Measurements from ENCODE around the gene ARPC4.

The ARPC4 gene

GRCh38 chr3:9828801-9829755, 36.2 kb downstream of the ARPC4 start:
- no peaks in the 10 kb centered on the region for H3K9me3 ChIP-seq
- no peak overlapping the region for H3K4me3 ChIP-seq
- peaks cover 61% of the 10 kb centered on the region for H3K36me3 ChIP-seq
- H3K27ac ChIP-seq = no peak overlapping the region
- no peak overlapping the region for H3K9ac ChIP-seq
- no peak overlapping the region for H3K4me2 ChIP-seq
- no peak for TF ChIP-seq Cebpa-rat (IDR thresholded peaks at IDR 0.05)
- H3K4me1 ChIP-seq = peaks cover 11% of the 10 kb centered on the region
- 0 out of 2 replicates have a peak, but pooled peaks cover 4% of the 10 kb centered on the region for H4K20me1 ChIP-seq
- no peaks in the 10 kb centered on the region for H3K27me3 ChIP-seq

- no peak for TF ChIP-seq Cebpa-rat (IDR thresholded peaks at IDR 0.05)
- Histone ChIP-seq H3K27ac (no peak overlapping the region), H4K20me1 (0 out of 2 replicates have a peak, but pooled peaks cover 4% of the 10 kb centered on the region), H3K27me3 (no peaks in the 10 kb centered on the region), H3K36me3 (peaks cover 83% of the 10 kb centered on the region), H3K4me1 (peaks cover 11% of the 10 kb centered on the region), H3K9ac (no peak overlapping the region), H3K4me2 (no peak overlapping the region), H3K9me3 (no peaks in the 10 kb centered on the region), H3K4me3 (no peak overlapping the region)
Measured at GRCh38 chr3:9831253-9831652, 38.4 kb downstream of the ARPC4 start.

GRCh38 chr3:9833078-9833477, 40.2 kb downstream of the ARPC4 start:
- no peak for TF ChIP-seq Cebpa-rat (IDR thresholded peaks at IDR 0.05)
- Histone ChIP-seq H3K27ac (no peak overlapping the region), H3K36me3 (peaks cover 86% of the 10 kb centered on the region)

GRCh38 chr3:9834520-9835380, 41.9 kb downstream of the ARPC4 start:
- Histone ChIP-seq H3K27ac (no peak overlapping the region), H3K4me2 (no peak overlapping the region), H3K36me3 (peaks cover 89% of the 10 kb centered on the region), H4K20me1 (0 out of 2 replicates have a peak, but pooled peaks cover 4% of the 10 kb centered on the region), H3K9ac (no peak overlapping the region), H3K27me3 (no peaks in the 10 kb centered on the region), H3K4me3 (no peak overlapping the region), H3K4me1 (peaks cover 10% of the 10 kb centered on the region), H3K9me3 (no peaks in the 10 kb centered on the region)
- TF ChIP-seq Cebpa-rat (IDR thresholded peaks at IDR 0.05) = no peak

More at GRCh38 chr3:9833078-9833477, 40.2 kb downstream of the ARPC4 start:
- H4K20me1 ChIP-seq = 0 out of 2 replicates have a peak, but pooled peaks cover 4% of the 10 kb centered on the region
- H3K27me3 ChIP-seq = no peaks in the 10 kb centered on the region
- peaks cover 3% of the 10 kb centered on the region for H3K4me1 ChIP-seq
- H3K9ac ChIP-seq = no peak overlapping the region
- no peak overlapping the region for H3K4me2 ChIP-seq
- no peak overlapping the region for H3K4me3 ChIP-seq
- H3K9me3 ChIP-seq = no peaks in the 10 kb centered on the region

- H3K9ac ChIP-seq = 0 out of 2 replicates have a peak overlapping the region, but pooled peaks have one; percentile 32
- H3K36me3 ChIP-seq = peaks cover 89% of the 10 kb centered on the region
- H3K4me2 ChIP-seq = peak overlapping the region; percentile 24; the same call in 1 of the 2 replicates
- H3K4me1 ChIP-seq = peaks cover 19% of the 10 kb centered on the region
- no peak overlapping the region for H3K4me3 ChIP-seq
- H3K9me3 ChIP-seq = no peaks in the 10 kb centered on the region
- TF ChIP-seq Cebpa-rat (IDR thresholded peaks at IDR 0.05) = no peak
- H4K20me1 ChIP-seq = no peaks in the 10 kb centered on the region
- no peaks in the 10 kb centered on the region for H3K27me3 ChIP-seq
- H3K27ac ChIP-seq = no peak overlapping the region
Measured at GRCh38 chr3:9837701-9838582, 45.1 kb downstream of the ARPC4 start.

- H3K36me3 ChIP-seq = peaks cover 81% of the 10 kb centered on the region
Measured at GRCh38 chr3:9838856-9839255, 46.0 kb downstream of the ARPC4 start.

GRCh38 chr3:9841015-9841414, 48.1 kb downstream of the ARPC4 start:
- Histone ChIP-seq H3K9me3 (no peaks in the 10 kb centered on the region), H3K4me2 (no peak overlapping the region), H4K20me1 (no peaks in the 10 kb centered on the region), H3K36me3 (peaks cover 60% of the 10 kb centered on the region), H3K27me3 (no peaks in the 10 kb centered on the region), H3K4me1 (peaks cover 31% of the 10 kb centered on the region), H3K9ac (no peak overlapping the region), H3K4me3 (no peak overlapping the region), H3K27ac (no peak overlapping the region)
- no peak for TF ChIP-seq Cebpa-rat (IDR thresholded peaks at IDR 0.05)

More at GRCh38 chr3:9838856-9839255, 46.0 kb downstream of the ARPC4 start:
- H3K4me2 ChIP-seq = no peak overlapping the region
- no peaks in the 10 kb centered on the region for H4K20me1 ChIP-seq
- no peaks in the 10 kb centered on the region for H3K27me3 ChIP-seq
- TF ChIP-seq Cebpa-rat (IDR thresholded peaks at IDR 0.05) = no peak
- H3K4me3 ChIP-seq = no peak overlapping the region
- peaks cover 24% of the 10 kb centered on the region for H3K4me1 ChIP-seq
- no peaks in the 10 kb centered on the region for H3K9me3 ChIP-seq
- H3K9ac ChIP-seq = 0 out of 2 replicates have a peak overlapping the region, but pooled peaks have one; percentile 32
- H3K27ac ChIP-seq = no peak overlapping the region

- Histone ChIP-seq H3K36me3 (peaks cover 35% of the 10 kb centered on the region), H4K20me1 (no peaks in the 10 kb centered on the region)
- no peak for TF ChIP-seq Cebpa-rat (IDR thresholded peaks at IDR 0.05)
Measured at GRCh38 chr3:9843715-9844438, 51.0 kb downstream of the ARPC4 start, which contains the start of gene RPUSD3. Gene RPUSD3 (minus strand): TSS chr3:9844008. CDS start chr3:9843990, 18 bp downstream.

More at GRCh38 chr3:9843715-9844438, 51.0 kb downstream of the ARPC4 start, which contains the start of gene RPUSD3:
- Histone ChIP-seq H3K27ac (peak within 1 kb of the TSS; percentile 77), H3K4me3 (peak within 1 kb of the TSS; percentile 81), H3K4me2 (peak within 1 kb of the TSS; percentile 92), H3K27me3 (no peaks in the 10 kb centered on the region), H3K4me1 (peaks cover 21% of the 10 kb centered on the region), H3K9ac (peak within 1 kb of the TSS; percentile 82), H3K9me3 (no peaks in the 10 kb centered on the region)
